ENCODE measurements around the gene DBR1. TPM values are rescaled to one million over a fixed set of nuclear protein-coding genes. Genes with fewer than 3 reads are reported as not detected.

DBR1 gene
- total RNA-seq, 1 experiment from 2014 or later = 33.1 TPM

DNA sequence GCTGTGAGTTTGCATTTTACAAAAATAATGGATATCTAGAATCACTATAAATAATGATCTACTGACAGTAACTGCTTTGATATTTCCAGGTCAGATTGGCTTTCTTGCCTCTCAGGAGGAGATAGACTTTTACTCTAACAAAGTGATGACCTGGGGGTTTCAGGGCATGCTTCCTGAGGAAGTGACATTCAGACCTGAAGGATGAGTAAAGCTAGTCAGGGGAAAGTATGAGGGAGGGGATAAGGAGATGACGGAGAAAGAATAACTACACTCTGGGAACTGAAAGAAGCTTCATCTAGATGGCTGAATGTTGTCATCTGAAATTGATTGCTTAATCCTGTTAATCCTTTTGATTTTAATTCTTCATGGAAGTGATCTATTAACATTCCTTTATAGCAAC is 44.5 kb upstream of the DBR1 start:
- peak; percentile 22 for DNase-seq (ENCODE audit: low spot score)
- ChIA-PET CTCF (no interaction called here), POLR2A (ENCODE audit: low non-redundant PET) (no interaction called here)
- Histone ChIP-seq H3K4me1 (ENCODE audit: insufficient read depth, low read length, poor library complexity, severe bottlenecking) (peaks cover 13% of the 10 kb centered on the region), H3K27me3 (replicated peaks; ENCODE audit: insufficient read depth, low read depth, low read length, poor library complexity) (no peaks in the 10 kb centered on the region), H3K36me3 (ENCODE audit: insufficient read depth, low read length, poor library complexity, severe bottlenecking) (peaks cover 9% of the 10 kb centered on the region), H3K9me3 (ENCODE audit: low read depth, low read length, poor library complexity, severe bottlenecking) (no peaks in the 10 kb centered on the region), H3K27ac (ENCODE audit: low read depth, low read length, poor library complexity, severe bottlenecking) (no peak overlapping the region), H3K4me3 (ENCODE audit: low read depth, low read length, poor library complexity, severe bottlenecking) (no peak overlapping the region)
- intact Hi-C loops (cut with micrococcal nuclease; ENCODE audit: unreplicated experiment) = no loop called here
- no peak for TF ChIP-seq EZH2 (IDR thresholded peaks at IDR 0.05; ENCODE audit: borderline replicate concordance, low read depth, low read length, poor library complexity, severe bottlenecking)
- TF ChIP-seq, protein P1, sequence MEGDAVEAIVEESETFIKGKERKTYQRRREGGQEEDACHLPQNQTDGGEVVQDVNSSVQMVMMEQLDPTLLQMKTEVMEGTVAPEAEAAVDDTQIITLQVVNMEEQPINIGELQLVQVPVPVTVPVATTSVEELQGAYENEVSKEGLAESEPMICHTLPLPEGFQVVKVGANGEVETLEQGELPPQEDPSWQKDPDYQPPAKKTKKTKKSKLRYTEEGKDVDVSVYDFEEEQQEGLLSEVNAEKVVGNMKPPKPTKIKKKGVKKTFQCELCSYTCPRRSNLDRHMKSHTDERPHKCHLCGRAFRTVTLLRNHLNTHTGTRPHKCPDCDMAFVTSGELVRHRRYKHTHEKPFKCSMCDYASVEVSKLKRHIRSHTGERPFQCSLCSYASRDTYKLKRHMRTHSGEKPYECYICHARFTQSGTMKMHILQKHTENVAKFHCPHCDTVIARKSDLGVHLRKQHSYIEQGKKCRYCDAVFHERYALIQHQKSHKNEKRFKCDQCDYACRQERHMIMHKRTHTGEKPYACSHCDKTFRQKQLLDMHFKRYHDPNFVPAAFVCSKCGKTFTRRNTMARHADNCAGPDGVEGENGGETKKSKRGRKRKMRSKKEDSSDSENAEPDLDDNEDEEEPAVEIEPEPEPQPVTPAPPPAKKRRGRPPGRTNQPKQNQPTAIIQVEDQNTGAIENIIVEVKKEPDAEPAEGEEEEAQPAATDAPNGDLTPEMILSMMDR (conservative IDR thresholded peaks at IDR 0.05; ENCODE audit: low read depth, low read length) = no peak
- BruUV-seq (replicated peaks) = no TSS peak

GRCh38 chr3:138213398-138214085 is 38.8 kb upstream of the DBR1 start:
- intact Hi-C loops (cut with micrococcal nuclease; ENCODE audit: unreplicated experiment) = no loop called here
- ChIA-PET POLR2A (ENCODE audit: low non-redundant PET) (interaction anchor here (0.5 kb wide), 1 partner anchor 118 kb away, joined by 3 read pairs; no protein-coding TSS in a partner anchor), CTCF (no interaction called here)
- BruUV-seq (replicated peaks) = no TSS peak
- Histone ChIP-seq H3K4me3 (ENCODE audit: low read depth, low read length, poor library complexity, severe bottlenecking) (no peak overlapping the region), H3K4me1 (ENCODE audit: insufficient read depth, low read length, poor library complexity, severe bottlenecking) (peaks cover 9% of the 10 kb centered on the region), H3K9me3 (ENCODE audit: low read depth, low read length, poor library complexity, severe bottlenecking) (no peaks in the 10 kb centered on the region), H3K36me3 (ENCODE audit: insufficient read depth, low read length, poor library complexity, severe bottlenecking) (no peaks in the 10 kb centered on the region), H3K27ac (ENCODE audit: low read depth, low read length, poor library complexity, severe bottlenecking) (no peak overlapping the region), H3K27me3 (replicated peaks; ENCODE audit: insufficient read depth, low read depth, low read length, poor library complexity) (no peaks in the 10 kb centered on the region)
- TF ChIP-seq EZH2 (IDR thresholded peaks at IDR 0.05; ENCODE audit: borderline replicate concordance, low read depth, low read length, poor library complexity, severe bottlenecking) = no peak
- TF ChIP-seq, protein P1 (conservative IDR thresholded peaks at IDR 0.05; ENCODE audit: low read depth, low read length) = no peak
- DNase-seq (ENCODE audit: low spot score) = peak; percentile 16

GRCh38 chr3:138210528-138210927 is 35.8 kb upstream of the DBR1 start:
- TF ChIP-seq EZH2 (IDR thresholded peaks at IDR 0.05; ENCODE audit: borderline replicate concordance, low read depth, low read length, poor library complexity, severe bottlenecking) = no peak
- TF ChIP-seq, protein P1 (conservative IDR thresholded peaks at IDR 0.05; ENCODE audit: low read depth, low read length) = no peak
- POLR2A ChIA-PET (ENCODE audit: low non-redundant PET) = no interaction called here
- DNase-seq (ENCODE audit: low spot score) = no peak
- Histone ChIP-seq H3K27me3 (replicated peaks; ENCODE audit: insufficient read depth, low read depth, low read length, poor library complexity) (no peaks in the 10 kb centered on the region), H3K9me3 (ENCODE audit: low read depth, low read length, poor library complexity, severe bottlenecking) (no peaks in the 10 kb centered on the region), H3K4me3 (ENCODE audit: low read depth, low read length, poor library complexity, severe bottlenecking) (no peak overlapping the region), H3K4me1 (ENCODE audit: insufficient read depth, low read length, poor library complexity, severe bottlenecking) (peaks cover 5% of the 10 kb centered on the region), H3K36me3 (ENCODE audit: insufficient read depth, low read length, poor library complexity, severe bottlenecking) (no peaks in the 10 kb centered on the region), H3K27ac (ENCODE audit: low read depth, low read length, poor library complexity, severe bottlenecking) (no peak overlapping the region)
- no TSS peak for BruUV-seq (replicated peaks)
- CTCF ChIA-PET = interaction anchor here (0.6 kb wide), 1 partner anchor 726 kb away, joined by 10 read pairs; no protein-coding TSS in a partner anchor
- intact Hi-C loops (cut with micrococcal nuclease; ENCODE audit: unreplicated experiment) = no loop called here
